ENCODE data around the gene MVB12B. TPM values are rescaled to one million over a fixed set of nuclear protein-coding genes. Genes with fewer than 3 reads are reported as not detected.

MVB12B gene
- total and polyA plus RNA-seq, 8 donors, result 2.6 to 6.7 (median 4.0) TPM

DNA sequence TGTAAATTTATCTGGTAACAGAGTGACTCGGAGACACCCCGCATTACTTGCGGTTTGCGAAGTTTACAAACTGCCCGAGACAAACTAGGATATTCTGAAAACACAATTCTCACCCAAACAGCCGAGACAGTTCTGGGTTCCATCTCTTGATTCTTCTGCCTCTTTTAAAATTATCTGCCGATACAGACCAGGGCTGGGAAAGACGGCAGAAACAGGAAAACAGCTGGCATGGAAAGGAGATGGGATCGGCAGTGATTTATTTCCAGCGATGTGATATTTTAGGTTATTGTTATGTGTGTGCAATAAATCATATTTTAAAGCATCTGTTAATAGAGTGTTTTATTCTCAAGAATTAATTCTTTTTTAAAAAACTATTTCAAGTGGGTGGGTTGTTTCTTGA lies 193.8 kb downstream of the MVB12B start:
- FAIRE-seq (peak; percentile 34), ATAC-seq (no peak), DNase-seq (peak in 1 of 6 donors; percentile 6)
- Histone ChIP-seq H3K27me3 (peaks cover 0 to 23% (median 6%) of the 10 kb centered on the region in 4 donors), H3K36me3 (no peaks in the 10 kb centered on the region), H3K4me1 (no peaks in the 10 kb centered on the region), H3K27ac (no peak overlapping the region), H3K4me3 (no peak overlapping the region), H3K9me3 (no peaks in the 10 kb centered on the region)
- TF ChIP-seq, protein P1, sequence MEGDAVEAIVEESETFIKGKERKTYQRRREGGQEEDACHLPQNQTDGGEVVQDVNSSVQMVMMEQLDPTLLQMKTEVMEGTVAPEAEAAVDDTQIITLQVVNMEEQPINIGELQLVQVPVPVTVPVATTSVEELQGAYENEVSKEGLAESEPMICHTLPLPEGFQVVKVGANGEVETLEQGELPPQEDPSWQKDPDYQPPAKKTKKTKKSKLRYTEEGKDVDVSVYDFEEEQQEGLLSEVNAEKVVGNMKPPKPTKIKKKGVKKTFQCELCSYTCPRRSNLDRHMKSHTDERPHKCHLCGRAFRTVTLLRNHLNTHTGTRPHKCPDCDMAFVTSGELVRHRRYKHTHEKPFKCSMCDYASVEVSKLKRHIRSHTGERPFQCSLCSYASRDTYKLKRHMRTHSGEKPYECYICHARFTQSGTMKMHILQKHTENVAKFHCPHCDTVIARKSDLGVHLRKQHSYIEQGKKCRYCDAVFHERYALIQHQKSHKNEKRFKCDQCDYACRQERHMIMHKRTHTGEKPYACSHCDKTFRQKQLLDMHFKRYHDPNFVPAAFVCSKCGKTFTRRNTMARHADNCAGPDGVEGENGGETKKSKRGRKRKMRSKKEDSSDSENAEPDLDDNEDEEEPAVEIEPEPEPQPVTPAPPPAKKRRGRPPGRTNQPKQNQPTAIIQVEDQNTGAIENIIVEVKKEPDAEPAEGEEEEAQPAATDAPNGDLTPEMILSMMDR (IDR thresholded peaks at IDR 0.05), result no peak
- 80 to 87% methylated on average over 10 of the region's 10 CpGs for WGBS, 2 donors
- intact Hi-C loops (cut with DNase I), result no loop called here

DNA sequence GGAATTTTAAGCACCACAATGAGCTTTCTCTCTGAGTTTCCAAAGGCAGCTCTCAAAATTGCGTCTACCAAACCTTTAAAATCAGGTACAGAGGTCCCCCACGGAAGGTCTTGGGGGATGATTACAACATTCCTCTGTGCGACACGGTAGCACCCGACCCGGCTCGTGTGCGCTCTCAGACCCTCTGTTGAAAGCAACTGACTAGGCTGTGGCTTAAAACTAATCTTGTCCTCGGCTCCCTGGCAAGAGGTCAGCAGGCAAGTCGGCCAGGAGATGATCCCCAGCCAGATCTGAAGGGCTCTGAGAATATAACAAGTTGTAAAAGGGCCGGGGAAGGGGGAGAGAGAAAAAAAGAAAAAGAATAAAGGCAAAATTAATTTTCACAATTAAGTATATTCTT lies 194.5 kb downstream of the MVB12B start:
- no peaks in the 10 kb centered on the region for H3K9me3 ChIP-seq
- H3K4me3 ChIP-seq, result no peak overlapping the region
- peak in 1 of 6 donors; percentile 21 for DNase-seq
- TF ChIP-seq, protein P1 (IDR thresholded peaks at IDR 0.05), result no peak
- no peak for FAIRE-seq
- intact Hi-C loops (cut with DNase I), result no loop called here
- H3K36me3 ChIP-seq, result no peaks in the 10 kb centered on the region
- no peaks in the 10 kb centered on the region for H3K4me1 ChIP-seq
- 48 to 62% methylated on average over 11 of the region's 11 CpGs for WGBS, 2 donors
- peaks cover 0 to 23% (median 6%) of the 10 kb centered on the region in 4 donors for H3K27me3 ChIP-seq
- ATAC-seq, result no peak
- H3K27ac ChIP-seq, result no peak overlapping the region

DNA sequence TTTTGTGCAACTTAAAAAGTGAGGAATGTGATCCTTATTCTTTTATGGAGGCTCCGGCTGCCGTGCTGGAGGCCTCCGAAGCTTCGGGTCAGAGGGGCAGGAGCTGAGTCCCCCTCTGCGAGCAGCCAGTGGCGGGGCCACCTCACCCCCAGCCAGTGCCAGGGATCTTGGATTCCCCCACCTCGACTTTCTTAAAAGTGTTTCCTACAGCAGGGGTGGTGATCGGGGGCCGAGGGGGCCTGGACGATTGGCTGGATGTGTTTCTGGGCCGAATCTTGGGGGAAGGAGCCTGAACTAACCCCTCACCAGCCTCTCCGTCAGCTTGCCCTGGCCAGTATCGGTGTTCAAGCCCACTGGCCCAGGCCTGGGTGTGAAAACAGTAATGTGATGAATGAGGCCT lies 194.9 kb downstream of the MVB12B start:
- DNase-seq (peak in 1 of 6 donors; percentile 38), FAIRE-seq (no peak), ATAC-seq (no peak)
- Histone ChIP-seq H3K27me3 (peaks cover 0 to 23% (median 6%) of the 10 kb centered on the region in 4 donors), H3K4me3 (no peak overlapping the region), H3K27ac (no peak overlapping the region), H3K36me3 (no peaks in the 10 kb centered on the region), H3K9me3 (no peaks in the 10 kb centered on the region), H3K4me1 (no peaks in the 10 kb centered on the region)
- 67 to 75% methylated on average over 13 of the region's 13 CpGs for WGBS, 2 donors
- TF ChIP-seq, protein P1 (IDR thresholded peaks at IDR 0.05), result no peak
- intact Hi-C loops (cut with DNase I), result no loop called here

DNA sequence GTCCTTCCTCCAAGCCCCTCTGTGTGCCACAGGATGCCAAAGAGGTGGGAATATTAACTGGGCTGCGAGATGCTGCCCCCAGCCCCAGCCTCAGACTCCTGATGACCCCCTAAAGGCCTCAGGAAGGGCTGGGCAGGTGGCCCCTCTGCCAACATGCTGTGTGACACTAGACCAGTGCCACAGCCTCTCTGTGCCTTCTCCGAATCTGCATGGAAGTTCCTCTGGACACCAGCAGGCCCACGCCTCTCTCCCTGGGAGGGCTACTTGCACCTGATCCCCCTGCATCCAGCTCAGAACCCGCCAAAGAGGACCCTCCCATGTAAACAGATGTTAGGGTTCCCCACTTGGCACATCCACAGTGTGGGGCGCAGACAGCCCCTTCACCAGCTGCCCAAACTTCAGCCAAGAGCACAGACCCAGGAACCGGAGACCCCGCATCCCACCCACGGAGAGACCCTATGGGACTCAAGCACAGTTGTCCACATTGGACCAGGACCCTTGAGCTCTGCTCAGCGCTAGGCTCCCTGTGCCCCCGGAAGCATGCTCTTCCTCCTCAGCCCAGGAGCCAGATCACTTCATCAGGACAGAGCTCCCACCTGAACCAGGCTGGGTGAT lies 195.5 kb downstream of the MVB12B start:
- intact Hi-C loops (cut with DNase I), result no loop called here
- ATAC-seq (no peak), DNase-seq (peak in 1 of 6 donors; percentile 30), FAIRE-seq (no peak)
- Histone ChIP-seq H3K4me1 (no peaks in the 10 kb centered on the region), H3K4me3 (no peak overlapping the region), H3K9me3 (no peaks in the 10 kb centered on the region), H3K27ac (no peak overlapping the region), H3K36me3 (no peaks in the 10 kb centered on the region), H3K27me3 (peaks cover 0 to 23% (median 6%) of the 10 kb centered on the region in 4 donors)
- TF ChIP-seq, protein P1 (IDR thresholded peaks at IDR 0.05), result no peak
- WGBS, 2 donors, result 66 to 79% methylated on average over 10 of the region's 10 CpGs

DNA sequence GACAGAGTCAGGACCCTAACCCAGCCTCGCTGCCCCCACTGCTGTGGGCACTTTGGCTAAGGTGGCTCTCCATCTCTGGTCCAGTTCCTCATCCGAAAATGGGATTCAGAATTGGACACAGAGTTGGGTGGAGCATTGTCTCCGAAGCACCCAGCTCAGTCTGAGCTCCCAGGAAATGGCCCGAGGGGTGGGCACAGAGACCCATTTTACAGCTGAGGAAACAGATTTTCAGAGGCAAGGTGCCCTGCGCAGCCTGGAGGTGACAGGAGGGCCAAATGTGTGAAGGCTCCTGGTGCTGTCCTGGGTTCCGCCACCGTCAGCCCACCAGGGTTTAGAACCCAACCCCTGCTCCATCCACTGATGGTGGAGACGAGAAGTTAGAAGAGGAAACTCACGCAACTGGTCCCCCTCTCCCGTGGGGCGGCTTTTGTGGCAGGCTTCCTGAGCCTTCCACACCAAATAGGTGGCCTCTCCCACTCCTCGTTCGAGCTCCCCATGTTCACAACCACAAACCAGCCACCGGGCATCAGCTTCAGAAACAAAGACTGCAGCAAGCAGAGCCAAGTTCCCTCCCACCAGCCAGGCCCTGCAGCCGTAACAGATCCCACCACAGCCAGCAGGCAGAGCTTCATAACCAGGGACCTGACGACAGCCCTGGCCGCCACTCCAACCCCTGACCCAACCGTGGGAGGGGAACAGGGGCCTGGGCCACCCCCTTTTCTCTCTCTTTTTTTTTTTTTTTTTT lies 196.2 kb downstream of the MVB12B start:
- TF ChIP-seq, protein P1 (IDR thresholded peaks at IDR 0.05), result no peak
- no peaks in the 10 kb centered on the region for H3K9me3 ChIP-seq
- ATAC-seq, result no peak
- no peak overlapping the region for H3K4me3 ChIP-seq
- H3K27ac ChIP-seq, result no peak overlapping the region
- peaks cover 0 to 18% (median 6%) of the 10 kb centered on the region in 4 donors for H3K27me3 ChIP-seq
- intact Hi-C loops (cut with DNase I), result no loop called here
- no peaks in the 10 kb centered on the region for H3K4me1 ChIP-seq
- peak in 1 of 6 donors; percentile 39 for DNase-seq
- H3K36me3 ChIP-seq, result no peaks in the 10 kb centered on the region
- WGBS, 2 donors, result 52 to 60% methylated on average over 18 of the region's 18 CpGs
- no peak for FAIRE-seq
